ENCODE results near the gene RRP7A.
"Not testable (repeated sequence)": the region's sequence is repeated elsewhere in the genome, so short reads cannot be mapped to it uniquely, and the experiment has no call there.

The RRP7A gene

DNA sequence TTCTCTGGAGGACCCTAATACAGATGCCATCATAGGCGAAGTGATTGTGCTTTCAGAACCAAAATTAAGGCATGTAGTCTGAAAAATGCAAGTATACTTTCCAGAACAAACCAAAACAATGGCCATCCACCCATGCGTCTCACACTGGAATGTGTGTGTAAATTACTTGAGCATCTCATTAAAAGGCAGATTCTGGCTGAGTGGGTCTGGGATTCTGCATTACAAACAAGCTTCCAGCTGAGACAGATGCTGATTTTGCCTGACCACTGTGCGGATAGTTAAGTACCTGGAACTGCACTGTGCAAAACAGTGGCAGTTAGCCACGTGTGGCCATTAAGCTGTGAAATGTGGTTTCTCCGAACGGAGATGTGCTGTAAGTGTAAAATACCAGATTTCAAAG lies 26.2 kb downstream of the RRP7A start:
- no peak for DNase-seq

DNA sequence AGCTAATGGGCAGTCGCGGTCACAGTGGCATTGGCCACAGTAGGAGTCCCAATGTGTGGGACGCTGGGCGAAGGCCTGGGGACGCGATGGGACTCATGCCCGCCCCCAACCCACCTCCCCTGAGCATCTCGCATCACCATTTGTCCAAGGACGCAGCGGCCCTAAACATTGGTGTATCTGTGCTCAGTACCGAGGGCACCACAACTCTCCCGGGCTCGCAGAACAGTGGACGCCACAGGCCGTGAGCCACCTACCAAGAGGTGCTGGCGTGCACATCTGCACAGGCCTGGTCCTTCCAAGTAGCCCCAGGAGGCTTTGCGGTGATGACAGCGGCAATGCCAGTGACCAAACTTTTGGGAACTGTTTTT lies 27.3 kb downstream of the RRP7A start:
- DNase-seq: no peak

DNA sequence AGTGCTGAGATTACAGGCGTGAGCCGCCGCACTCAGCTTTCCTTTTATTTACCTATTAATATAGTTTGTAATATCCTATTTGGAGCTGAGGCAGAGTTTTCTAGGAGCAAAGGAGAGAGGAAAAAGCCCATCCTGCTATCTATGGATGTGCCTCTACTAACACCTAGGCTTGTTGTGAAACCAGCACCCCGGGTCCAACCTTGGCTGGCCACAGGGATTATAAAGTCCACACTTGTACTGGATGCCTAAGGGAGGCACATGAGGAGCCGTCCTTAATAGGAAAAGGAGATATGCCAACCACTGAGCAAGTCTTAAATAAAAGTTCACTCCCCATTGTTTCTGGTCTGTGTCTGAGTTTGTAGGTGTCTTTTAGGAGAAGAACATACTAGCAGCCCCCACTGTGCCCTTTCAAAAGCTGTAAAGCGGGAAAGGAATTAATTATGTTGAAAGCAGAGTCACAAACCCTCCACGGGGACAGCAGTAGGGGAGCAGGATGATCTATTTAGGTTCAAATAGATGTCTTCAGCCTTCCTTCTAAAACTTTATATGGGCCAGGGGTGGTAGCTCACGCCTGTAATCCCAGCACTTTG lies 29.3 kb downstream of the RRP7A start:
- DNase-seq: no peak

- no peak for DNase-seq
These were observed 30.6 kb downstream of the RRP7A start for GRCh38 chr22:42489000-42489399.

GRCh38 chr22:42484506-42484905 lies 35.1 kb downstream of the RRP7A start:
- no peak for DNase-seq

- DNase-seq: not testable (repeated sequence)
These were observed 35.9 kb downstream of the RRP7A start for GRCh38 chr22:42483610-42484223.

DNA sequence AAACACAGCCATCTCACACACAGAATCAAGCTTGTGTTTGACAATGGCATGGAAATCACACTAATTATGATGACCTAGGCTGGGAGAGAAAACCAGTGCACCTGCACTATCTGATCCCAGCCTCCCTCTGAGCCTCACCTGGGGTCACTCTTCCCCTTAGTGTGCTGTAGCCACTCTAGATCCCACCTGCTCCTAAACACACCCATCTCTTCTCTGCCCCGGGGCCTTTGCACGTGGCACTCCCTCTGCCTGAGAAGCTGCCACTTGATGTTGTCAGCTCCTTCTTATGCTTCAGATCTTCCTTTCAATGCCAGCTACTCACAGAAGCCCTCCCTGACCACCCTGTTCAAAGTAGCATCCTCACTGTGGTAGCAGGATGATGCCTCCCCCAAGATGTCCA lies 44.5 kb downstream of the RRP7A start:
- no peak for DNase-seq

DNA sequence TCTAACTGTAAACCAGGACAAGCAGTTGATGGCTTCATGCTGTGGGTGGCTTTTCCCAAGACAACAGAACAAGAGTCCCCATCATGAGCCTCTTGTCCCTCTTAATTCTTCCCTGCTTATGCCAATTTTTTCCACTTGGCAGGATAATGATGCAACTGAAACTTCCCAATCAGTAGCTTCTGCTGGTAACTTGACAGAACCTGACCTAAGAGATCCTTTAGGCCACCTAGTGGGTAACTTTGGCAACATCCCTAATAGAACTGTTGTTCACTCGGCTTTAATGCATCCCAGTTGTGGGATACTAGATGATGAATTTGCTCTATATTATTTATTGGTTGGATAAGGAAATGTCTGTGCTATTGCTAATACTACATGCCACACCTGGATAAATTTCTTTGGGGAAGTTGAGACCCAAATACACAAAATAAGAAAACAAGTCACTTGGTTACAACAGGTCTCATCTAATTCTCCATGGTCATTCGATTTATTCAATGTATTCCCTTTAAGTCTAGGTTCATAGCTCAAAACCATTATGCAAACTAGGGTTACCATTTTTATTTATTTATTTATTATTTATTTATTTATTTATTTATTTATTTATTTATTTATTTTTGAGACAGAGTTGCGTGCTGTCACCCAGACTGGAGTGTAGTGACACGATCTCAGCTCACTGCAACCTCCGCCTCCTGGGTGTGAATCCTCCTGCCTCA lies 46.0 kb downstream of the RRP7A start:
- peak; percentile 48 for DNase-seq

- no peak for DNase-seq
These were observed 46.9 kb downstream of the RRP7A start for GRCh38 chr22:42472671-42473070.

GRCh38 chr22:42471441-42471840 lies 48.2 kb downstream of the RRP7A start:
- no peak for DNase-seq

GRCh38 chr22:42470366-42471082 lies 49.1 kb downstream of the RRP7A start:
- no peak for DNase-seq

- no peak for DNase-seq
These were observed 50.8 kb downstream of the RRP7A start for GRCh38 chr22:42468841-42469240.

DNA sequence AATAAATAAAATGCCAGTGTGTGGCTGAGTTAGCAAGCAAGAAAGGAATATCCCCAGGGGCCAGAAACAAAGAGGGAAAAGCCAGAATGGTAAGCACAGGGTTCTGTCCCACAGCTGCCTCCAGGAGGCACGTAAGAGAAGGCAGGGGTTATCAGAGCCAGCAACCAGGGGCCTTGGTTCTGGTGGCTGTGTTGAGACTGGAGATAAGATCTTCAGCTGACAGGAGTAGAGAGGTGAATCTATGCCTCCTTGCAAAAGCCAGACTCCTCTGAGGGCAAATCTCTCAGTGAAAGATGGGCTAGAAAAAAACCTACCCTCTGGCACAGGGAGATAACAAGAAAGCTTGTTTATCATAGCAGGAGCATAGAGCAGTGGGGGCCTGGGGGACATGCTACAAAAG lies 57.6 kb downstream of the RRP7A start:
- no peak for DNase-seq

GRCh38 chr22:42461511-42461910 lies 58.1 kb downstream of the RRP7A start:
- no peak for DNase-seq

All from CD4-positive, alpha-beta T cell treated with Interleukin-10 for 1 hour (primary cell).